HL-60 (cell line): ENCODE data around the gene ZFP1.

Experiments
- POLR2AphosphoS5 ChIP-seq: IDR thresholded peaks from 2 replicates; pipeline ENCODE4 v1.6.1; 2012; ENCODE audit warnings: low read depth
- TF ChIP-seq, protein P1 (sequence below): IDR thresholded peaks from one replicate; pipeline ENCODE4 v1.5.1; 2011; ENCODE audit warnings: low read length, control low read depth, inconsistent platforms; ENCODE audit not compliant: insufficient read depth

DNA sequence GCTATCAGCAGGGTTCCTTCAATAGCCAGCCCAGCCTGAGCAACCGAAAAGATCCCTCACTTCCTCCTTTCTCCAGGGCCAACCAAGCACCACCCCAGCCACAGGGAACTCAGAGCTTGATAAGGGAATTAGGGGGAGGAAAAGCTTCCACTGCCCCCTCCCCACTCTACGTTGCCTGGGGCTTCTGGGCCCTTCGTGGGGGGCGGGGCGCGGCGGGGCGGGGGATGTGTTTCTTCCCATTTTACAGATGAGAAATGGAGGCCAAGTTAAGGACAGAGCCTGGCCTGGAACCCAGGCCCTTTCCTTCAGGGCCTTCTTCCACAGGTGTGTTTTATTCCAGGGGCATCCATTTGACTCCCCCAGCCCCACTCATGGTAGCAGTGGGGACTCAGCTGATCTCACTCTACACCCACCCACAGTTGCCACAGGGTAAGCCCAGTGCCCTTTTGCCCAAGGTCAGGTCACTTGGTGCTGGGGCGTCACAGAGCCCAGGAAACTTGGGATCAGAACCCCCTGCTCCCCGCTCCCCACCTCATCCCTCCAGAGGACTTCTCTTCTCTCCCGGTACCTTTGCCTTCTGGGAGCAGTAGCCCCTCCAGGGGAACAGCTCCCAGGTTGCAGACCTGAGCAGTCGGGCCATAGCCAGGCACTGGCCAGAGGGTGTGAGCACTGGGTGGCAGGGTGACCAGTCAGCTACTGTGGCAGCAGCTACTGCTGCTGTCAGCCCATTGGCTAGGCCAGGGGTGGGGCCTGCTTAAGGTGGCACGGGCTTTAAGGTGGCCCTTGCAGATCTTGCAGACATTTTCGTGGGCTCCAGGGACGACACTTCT, 32.0 kb upstream of the ZFP1 start, which contains the start of gene LDHD:
- TF ChIP-seq, protein P1, sequence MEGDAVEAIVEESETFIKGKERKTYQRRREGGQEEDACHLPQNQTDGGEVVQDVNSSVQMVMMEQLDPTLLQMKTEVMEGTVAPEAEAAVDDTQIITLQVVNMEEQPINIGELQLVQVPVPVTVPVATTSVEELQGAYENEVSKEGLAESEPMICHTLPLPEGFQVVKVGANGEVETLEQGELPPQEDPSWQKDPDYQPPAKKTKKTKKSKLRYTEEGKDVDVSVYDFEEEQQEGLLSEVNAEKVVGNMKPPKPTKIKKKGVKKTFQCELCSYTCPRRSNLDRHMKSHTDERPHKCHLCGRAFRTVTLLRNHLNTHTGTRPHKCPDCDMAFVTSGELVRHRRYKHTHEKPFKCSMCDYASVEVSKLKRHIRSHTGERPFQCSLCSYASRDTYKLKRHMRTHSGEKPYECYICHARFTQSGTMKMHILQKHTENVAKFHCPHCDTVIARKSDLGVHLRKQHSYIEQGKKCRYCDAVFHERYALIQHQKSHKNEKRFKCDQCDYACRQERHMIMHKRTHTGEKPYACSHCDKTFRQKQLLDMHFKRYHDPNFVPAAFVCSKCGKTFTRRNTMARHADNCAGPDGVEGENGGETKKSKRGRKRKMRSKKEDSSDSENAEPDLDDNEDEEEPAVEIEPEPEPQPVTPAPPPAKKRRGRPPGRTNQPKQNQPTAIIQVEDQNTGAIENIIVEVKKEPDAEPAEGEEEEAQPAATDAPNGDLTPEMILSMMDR, result no peak
- no peak for TF ChIP-seq POLR2AphosphoS5
